NCI-H1930 (cell line): ENCODE results near the gene UVSSA.

Experiments
- DNase-seq, 2 experiments: peaks; one replicate each; lab custom pipeline; 2025; lab: John Stamatoyannopoulos, UW

The UVSSA gene

GRCh38 chr4:1346781-1347409 lies at the start of gene UVSSA:
Gene UVSSA (plus strand): TSS chr4:1347208. CDS start chr4:1348092, 884 bp downstream.
- DNase-seq: peak; percentile 99 to 100

- no peak for DNase-seq
These were observed 49.3 kb upstream of the UVSSA start for GRCh38 chr4:1297456-1298325.

GRCh38 chr4:1298461-1298860 lies 48.5 kb upstream of the UVSSA start:
- DNase-seq: no peak

- DNase-seq: no peak
These were observed 47.6 kb upstream of the UVSSA start for GRCh38 chr4:1299301-1299860.

GRCh38 chr4:1300466-1301455 lies 46.2 kb upstream of the UVSSA start:
- no peak for DNase-seq

- DNase-seq: no peak
These were observed 44.8 kb upstream of the UVSSA start for GRCh38 chr4:1302159-1302558.

- DNase-seq: no peak
These were observed 41.7 kb upstream of the UVSSA start for GRCh38 chr4:1305261-1305711.

- no peak for DNase-seq
These were observed 41.1 kb upstream of the UVSSA start for GRCh38 chr4:1305781-1306455.

GRCh38 chr4:1307951-1308735 lies 38.9 kb upstream of the UVSSA start:
- DNase-seq: no peak

GRCh38 chr4:1309261-1310010 lies 37.6 kb upstream of the UVSSA start:
- DNase-seq: no peak

- no peak for DNase-seq
These were observed 36.8 kb upstream of the UVSSA start for GRCh38 chr4:1310031-1310795.

GRCh38 chr4:1310796-1311631 lies 36.0 kb upstream of the UVSSA start:
- DNase-seq: no peak

- DNase-seq: no peak
These were observed 34.0 kb upstream of the UVSSA start for GRCh38 chr4:1312821-1313640.

- no peak for DNase-seq
These were observed 31.7 kb upstream of the UVSSA start for GRCh38 chr4:1315306-1315705.

GRCh38 chr4:1315836-1316536 lies 31.0 kb upstream of the UVSSA start:
- DNase-seq: no peak

GRCh38 chr4:1316537-1317168 lies 30.4 kb upstream of the UVSSA start:
- DNase-seq: no peak
